ENCODE data around the gene FAM78A. TPM values are rescaled to one million over a fixed set of nuclear protein-coding genes. Genes with fewer than 3 reads are reported as not detected.
A peak's percentile ranks its signal among the peaks of the same experiment; 100 is the strongest.
"Not testable (repeated sequence)": the region's sequence is repeated elsewhere in the genome, so short reads cannot be mapped to it uniquely, and the experiment has no call there.

Gene FAM78A
- total RNA-seq, 1 donor from 2014 or later = 0.85 TPM

GRCh38 chr9:131281119-131281965 lies 5.0 kb upstream of the FAM78A start:
- DNase-seq (ENCODE audit: low read depth) = no peak

GRCh38 chr9:131280660-131281059 lies 4.3 kb upstream of the FAM78A start:
- DNase-seq (ENCODE audit: low read depth) = no peak

- no peak for DNase-seq (ENCODE audit: low read depth)
Observed at GRCh38 chr9:131279863-131280570, 3.7 kb upstream of the FAM78A start.

- DNase-seq (ENCODE audit: low read depth) = no peak
Observed at GRCh38 chr9:131279196-131279862, 3.0 kb upstream of the FAM78A start.

GRCh38 chr9:131278702-131279111 lies 2.4 kb upstream of the FAM78A start:
- DNase-seq (ENCODE audit: low read depth) = no peak

- DNase-seq (ENCODE audit: low read depth) = peak; percentile 48
Observed at GRCh38 chr9:131277910-131278701, 1.8 kb upstream of the FAM78A start.

- no peak for DNase-seq (ENCODE audit: low read depth)
Observed at GRCh38 chr9:131277287-131277909, 1.1 kb upstream of the FAM78A start.

- DNase-seq (ENCODE audit: low read depth) = no peak
Observed at GRCh38 chr9:131276891-131277286, 579 bp upstream of the FAM78A start.

GRCh38 chr9:131275332-131276093 lies 797 bp downstream of the FAM78A start:
- DNase-seq (ENCODE audit: low read depth) = no peak

GRCh38 chr9:131274674-131275331 lies 1.5 kb downstream of the FAM78A start:
- DNase-seq (ENCODE audit: low read depth) = no peak

GRCh38 chr9:131273856-131274673 lies 2.2 kb downstream of the FAM78A start:
- DNase-seq (ENCODE audit: low read depth) = no peak

GRCh38 chr9:131273146-131273855 lies 3.0 kb downstream of the FAM78A start:
- no peak for DNase-seq (ENCODE audit: low read depth)

- no peak for DNase-seq (ENCODE audit: low read depth)
Observed at GRCh38 chr9:131272212-131272611, 4.1 kb downstream of the FAM78A start.

GRCh38 chr9:131271506-131271931 lies 4.8 kb downstream of the FAM78A start:
- no peak for DNase-seq (ENCODE audit: low read depth)

- DNase-seq (ENCODE audit: low read depth) = not testable (repeated sequence)
Observed at GRCh38 chr9:131271016-131271273, 5.4 kb downstream of the FAM78A start.

- DNase-seq (ENCODE audit: low read depth) = no peak
Observed at GRCh38 chr9:131270171-131271015, 5.9 kb downstream of the FAM78A start.
